OCI-M2 (cell line): ENCODE measurements around the gene GRHL1.

ENCODE experiments used
- DNase-seq: peaks from one replicate; lab custom pipeline; 2025; ENCODE audit not compliant: unreplicated experiment; lab: John Stamatoyannopoulos, UW

Gene GRHL1

GRCh38 chr2:9948721-9949120 lies 2.8 kb upstream of the GRHL1 start:
- no peak for DNase-seq

GRCh38 chr2:9949239-9949991 lies 2.1 kb upstream of the GRHL1 start:
- DNase-seq = no peak

- no peak for DNase-seq
Measured at GRCh38 chr2:9949992-9950520, 1.4 kb upstream of the GRHL1 start.

GRCh38 chr2:9950521-9951271 lies 797 bp upstream of the GRHL1 start:
- DNase-seq = no peak

- DNase-seq = no peak
Measured at GRCh38 chr2:9951272-9951521, 296 bp upstream of the GRHL1 start.

GRCh38 chr2:9952286-9952737 lies 819 bp downstream of the GRHL1 start:
- DNase-seq = no peak

- no peak for DNase-seq
Measured at GRCh38 chr2:9952856-9953503, 1.5 kb downstream of the GRHL1 start.

GRCh38 chr2:9954136-9954535 lies 2.6 kb downstream of the GRHL1 start:
- no peak for DNase-seq

- DNase-seq = no peak
Measured at GRCh38 chr2:9958057-9958456, 6.6 kb downstream of the GRHL1 start.

GRCh38 chr2:9959262-9959661 lies 7.8 kb downstream of the GRHL1 start:
- DNase-seq = no peak

GRCh38 chr2:9961013-9961412 lies 9.5 kb downstream of the GRHL1 start:
- peak; percentile 8 for DNase-seq

- DNase-seq = no peak
Measured at GRCh38 chr2:9964334-9964980, 13.0 kb downstream of the GRHL1 start.

- DNase-seq = no peak
Measured at GRCh38 chr2:9965119-9965822, 13.8 kb downstream of the GRHL1 start.

- no peak for DNase-seq
Measured at GRCh38 chr2:9966491-9967022, 15.1 kb downstream of the GRHL1 start.

- DNase-seq = no peak
Measured at GRCh38 chr2:9967053-9967775, 15.7 kb downstream of the GRHL1 start.

- no peak for DNase-seq
Measured at GRCh38 chr2:9968553-9969497, 17.3 kb downstream of the GRHL1 start.

GRCh38 chr2:9970200-9971044 lies 18.9 kb downstream of the GRHL1 start:
- no peak for DNase-seq
